Measurements from ENCODE around the gene ARHGEF1.

ARHGEF1 gene

GRCh38 chr19:41940731-41941409 lies 57.9 kb downstream of the ARHGEF1 start:
- peak; percentile 60 for DNase-seq (ENCODE audit: low spot score)

GRCh38 chr19:41941410-41942202 lies 58.6 kb downstream of the ARHGEF1 start:
- no peak for TF ChIP-seq CTCF (IDR thresholded peaks at IDR 0.05; ENCODE audit: extremely low read depth, missing control alignments)

More at GRCh38 chr19:41940731-41941409, 57.9 kb downstream of the ARHGEF1 start:
- no peak for TF ChIP-seq CTCF (IDR thresholded peaks at IDR 0.05; ENCODE audit: extremely low read depth, missing control alignments)

GRCh38 chr19:41944336-41944735 lies 61.4 kb downstream of the ARHGEF1 start:
- DNase-seq (ENCODE audit: low spot score), result peak; percentile 36
- no peak for TF ChIP-seq CTCF (IDR thresholded peaks at IDR 0.05; ENCODE audit: extremely low read depth, missing control alignments)

More at GRCh38 chr19:41941410-41942202, 58.6 kb downstream of the ARHGEF1 start:
- DNase-seq (ENCODE audit: low spot score), result peak; percentile 57

GRCh38 chr19:41945135-41945766 lies 62.3 kb downstream of the ARHGEF1 start:
- TF ChIP-seq CTCF (IDR thresholded peaks at IDR 0.05; ENCODE audit: extremely low read depth, missing control alignments), result no peak
- peak; percentile 90 for DNase-seq (ENCODE audit: low spot score)

- TF ChIP-seq CTCF (IDR thresholded peaks at IDR 0.05; ENCODE audit: extremely low read depth, missing control alignments), result no peak
- no peak for DNase-seq (ENCODE audit: low spot score)
Observed at GRCh38 chr19:41947091-41947490, 64.1 kb downstream of the ARHGEF1 start.

GRCh38 chr19:41951686-41952172 lies 68.7 kb downstream of the ARHGEF1 start:
- peak; percentile 98 for TF ChIP-seq CTCF (IDR thresholded peaks at IDR 0.05; ENCODE audit: extremely low read depth, missing control alignments)
- peak; percentile 85 for DNase-seq (ENCODE audit: low spot score)

- no peak for TF ChIP-seq CTCF (IDR thresholded peaks at IDR 0.05; ENCODE audit: extremely low read depth, missing control alignments)
- no peak for DNase-seq (ENCODE audit: low spot score)
Observed at GRCh38 chr19:41955521-41955920, 72.5 kb downstream of the ARHGEF1 start.
